ENCODE results near the gene PPP3CA. TPM values are rescaled to one million over a fixed set of nuclear protein-coding genes. Genes with fewer than 3 reads are reported as not detected.

The PPP3CA gene
- total RNA-seq, 1 donor from 2014 or later: 78.8 TPM

DNA sequence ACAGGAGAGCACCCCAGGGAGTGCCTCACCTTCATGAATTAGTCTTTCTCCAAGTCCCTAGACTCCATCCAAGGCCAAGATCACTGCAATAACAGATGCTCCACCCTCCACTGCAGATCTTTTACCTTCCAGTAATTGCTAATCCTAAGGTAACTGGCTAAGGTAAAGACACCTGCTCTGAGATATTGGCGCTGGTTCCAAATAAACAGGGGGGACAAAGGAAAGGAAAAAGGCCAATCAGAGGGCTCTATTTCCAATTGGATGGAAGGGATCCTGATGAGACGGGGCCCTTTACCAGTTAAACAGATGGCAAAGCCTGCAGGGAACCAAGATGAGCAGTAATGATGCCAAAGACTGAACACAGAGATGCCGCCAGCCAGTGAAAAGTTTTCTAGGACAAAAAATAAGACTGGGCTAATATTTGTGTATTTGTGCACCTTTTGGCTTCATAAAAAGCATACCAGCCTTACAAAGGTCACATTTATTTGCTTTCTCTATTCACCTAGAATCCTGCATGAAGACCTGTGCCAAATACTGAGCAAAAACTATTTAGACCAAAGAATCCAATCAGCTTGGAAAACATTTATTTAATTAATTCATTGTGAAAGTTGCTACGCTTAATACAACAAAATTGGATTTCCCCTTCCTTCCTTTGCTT lies 148.5 kb downstream of the PPP3CA start:
- ATAC-seq (ENCODE audit: low read depth): no peak

DNA sequence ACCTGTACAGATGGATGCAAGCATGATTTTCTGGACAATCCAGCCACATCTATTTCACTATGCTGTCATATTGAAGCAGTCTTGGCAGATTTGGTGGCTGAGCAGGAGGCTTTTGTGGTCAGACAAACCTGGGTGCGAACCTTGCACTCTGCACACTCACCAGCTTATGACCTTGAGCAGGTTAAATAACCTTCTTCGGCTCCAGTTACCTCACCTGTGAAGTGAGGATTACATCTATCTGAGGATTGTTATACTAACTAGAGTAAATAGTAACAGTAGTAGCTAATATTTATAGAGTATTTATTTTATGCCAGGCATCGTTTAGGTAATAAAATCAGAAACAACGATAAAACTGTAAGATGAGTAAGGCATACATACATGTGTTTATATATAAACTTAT lies 150.0 kb downstream of the PPP3CA start:
- ChIA-PET POLR2A (interaction anchor here (0.8 kb wide), 1 partner anchor 25 kb away, joined by 4 read pairs; no protein-coding TSS in a partner anchor), CTCF (no interaction called here)
- no peak overlapping the region for H3K27ac Mint-ChIP-seq

More for the DNA sequence above, 148.5 kb downstream of the PPP3CA start:
- ChIA-PET POLR2A (interaction anchor here (1.3 kb wide), 1 partner anchor 13 kb away, joined by 3 read pairs; no protein-coding TSS in a partner anchor), CTCF (no interaction called here)
- TF ChIP-seq, protein P1, sequence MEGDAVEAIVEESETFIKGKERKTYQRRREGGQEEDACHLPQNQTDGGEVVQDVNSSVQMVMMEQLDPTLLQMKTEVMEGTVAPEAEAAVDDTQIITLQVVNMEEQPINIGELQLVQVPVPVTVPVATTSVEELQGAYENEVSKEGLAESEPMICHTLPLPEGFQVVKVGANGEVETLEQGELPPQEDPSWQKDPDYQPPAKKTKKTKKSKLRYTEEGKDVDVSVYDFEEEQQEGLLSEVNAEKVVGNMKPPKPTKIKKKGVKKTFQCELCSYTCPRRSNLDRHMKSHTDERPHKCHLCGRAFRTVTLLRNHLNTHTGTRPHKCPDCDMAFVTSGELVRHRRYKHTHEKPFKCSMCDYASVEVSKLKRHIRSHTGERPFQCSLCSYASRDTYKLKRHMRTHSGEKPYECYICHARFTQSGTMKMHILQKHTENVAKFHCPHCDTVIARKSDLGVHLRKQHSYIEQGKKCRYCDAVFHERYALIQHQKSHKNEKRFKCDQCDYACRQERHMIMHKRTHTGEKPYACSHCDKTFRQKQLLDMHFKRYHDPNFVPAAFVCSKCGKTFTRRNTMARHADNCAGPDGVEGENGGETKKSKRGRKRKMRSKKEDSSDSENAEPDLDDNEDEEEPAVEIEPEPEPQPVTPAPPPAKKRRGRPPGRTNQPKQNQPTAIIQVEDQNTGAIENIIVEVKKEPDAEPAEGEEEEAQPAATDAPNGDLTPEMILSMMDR (IDR thresholded peaks at IDR 0.05): no peak
- Mint-ChIP-seq H3K9me3 (no peaks in the 10 kb centered on the region), H3K27me3 (no peaks in the 10 kb centered on the region), H3K4me1 (peaks cover 60% of the 10 kb centered on the region), H3K27ac (peak overlapping the region; percentile 78), H3K4me3 (peak overlapping the region; percentile 0), H3K36me3 (ENCODE audit: low read depth) (peaks cover 18% of the 10 kb centered on the region)
- DNase-seq: no peak
- intact Hi-C loops (cut with micrococcal nuclease): loop anchor here (1.0 to 2.0 kb wide), 2 partner anchors 8 to 16 kb away; no protein-coding TSS in a partner anchor

DNA sequence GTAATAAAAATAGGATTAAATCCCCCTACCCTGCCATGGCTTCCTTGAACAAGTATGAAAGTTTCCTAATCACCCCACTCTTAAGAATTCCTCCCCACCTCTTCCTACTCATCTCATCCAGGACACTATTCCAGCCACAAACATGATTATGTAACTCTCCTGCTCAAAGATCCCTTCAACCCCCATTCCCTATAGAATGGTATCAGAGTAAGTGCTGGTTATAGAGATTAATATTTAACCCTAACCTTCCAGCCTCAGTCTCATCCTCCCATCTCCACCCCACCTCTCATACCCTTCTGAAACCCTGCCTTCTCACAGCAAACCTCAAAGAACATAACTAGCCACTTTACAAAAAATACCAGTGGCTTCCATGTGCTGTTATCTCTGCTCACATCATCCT lies 155.1 kb downstream of the PPP3CA start:
- intact Hi-C loops (cut with micrococcal nuclease): loop anchor here (2.0 kb wide), 1 partner anchor 15 kb away; no protein-coding TSS in a partner anchor
- no peaks in the 10 kb centered on the region for H3K9me3 Mint-ChIP-seq
- no peak for ATAC-seq (ENCODE audit: low read depth)
- POLR2A ChIA-PET: no interaction called here
- H3K27ac Mint-ChIP-seq: peak overlapping the region; percentile 0
- no peak for DNase-seq
- CTCF ChIA-PET: no interaction called here
- H3K36me3 Mint-ChIP-seq (ENCODE audit: low read depth): peaks cover 44% of the 10 kb centered on the region
- no peaks in the 10 kb centered on the region for H3K27me3 Mint-ChIP-seq
- TF ChIP-seq, protein P1 (IDR thresholded peaks at IDR 0.05): no peak
- H3K4me1 Mint-ChIP-seq: peaks cover 46% of the 10 kb centered on the region
- H3K4me3 Mint-ChIP-seq: no peak overlapping the region

More for the DNA sequence above, 150.0 kb downstream of the PPP3CA start:
- Mint-ChIP-seq H3K9me3 (no peaks in the 10 kb centered on the region), H3K36me3 (ENCODE audit: low read depth) (peaks cover 26% of the 10 kb centered on the region), H3K4me3 (no peak overlapping the region), H3K4me1 (peaks cover 60% of the 10 kb centered on the region), H3K27me3 (no peaks in the 10 kb centered on the region)
- no peak for ATAC-seq (ENCODE audit: low read depth)
- TF ChIP-seq, protein P1 (IDR thresholded peaks at IDR 0.05): no peak
- intact Hi-C loops (cut with micrococcal nuclease): no loop called here
- no peak for DNase-seq

DNA sequence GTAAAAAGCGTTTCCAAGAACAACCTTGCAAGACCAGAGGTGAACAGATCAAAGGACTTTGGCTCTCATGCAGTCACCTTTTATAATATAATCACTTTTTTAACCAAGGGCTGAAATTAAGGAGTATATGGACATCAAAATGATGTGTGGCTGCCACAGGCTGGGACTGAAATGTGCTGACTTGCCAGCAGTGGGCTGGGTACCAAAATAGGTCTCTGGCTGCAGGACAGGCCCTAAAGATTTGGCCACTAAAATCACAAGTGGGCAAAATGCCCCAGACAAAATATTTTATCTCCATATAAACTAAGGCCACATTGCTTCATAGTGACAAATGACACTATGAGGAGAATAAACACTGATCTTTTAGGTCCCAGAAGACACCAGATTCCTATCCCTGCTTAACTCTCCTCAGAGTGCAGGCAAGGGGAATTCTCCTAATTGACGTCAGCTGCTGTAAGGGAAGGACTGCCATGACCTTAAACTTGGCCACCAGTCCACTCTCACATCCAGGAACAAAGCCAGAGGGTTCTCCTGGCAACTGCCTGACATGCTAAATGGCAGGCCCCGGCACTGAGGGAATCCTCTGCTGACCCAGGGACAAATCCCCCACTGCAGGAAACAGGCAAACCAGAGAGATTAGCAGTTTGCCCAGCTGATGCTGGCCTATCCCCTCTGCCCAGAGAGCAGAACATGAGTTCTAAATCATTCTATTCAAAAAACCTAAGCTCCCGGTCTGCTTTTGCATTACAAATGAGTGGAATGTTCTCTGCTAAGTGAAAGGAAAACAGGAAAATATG lies 155.8 kb downstream of the PPP3CA start:
- no peak for DNase-seq
- ChIA-PET CTCF (no interaction called here), POLR2A (no interaction called here)
- ATAC-seq (ENCODE audit: low read depth): no peak
- peak overlapping the region; percentile 50 for H3K27ac Mint-ChIP-seq
- H3K4me3 Mint-ChIP-seq: no peak overlapping the region
- peaks cover 47% of the 10 kb centered on the region for H3K4me1 Mint-ChIP-seq
- H3K36me3 Mint-ChIP-seq (ENCODE audit: low read depth): peaks cover 44% of the 10 kb centered on the region
- TF ChIP-seq, protein P1 (IDR thresholded peaks at IDR 0.05): no peak
- H3K27me3 Mint-ChIP-seq: no peaks in the 10 kb centered on the region
- no peaks in the 10 kb centered on the region for H3K9me3 Mint-ChIP-seq
- intact Hi-C loops (cut with micrococcal nuclease): loop anchor here (1.0 to 2.0 kb wide), 2 partner anchors 8 to 15 kb away; no protein-coding TSS in a partner anchor

DNA sequence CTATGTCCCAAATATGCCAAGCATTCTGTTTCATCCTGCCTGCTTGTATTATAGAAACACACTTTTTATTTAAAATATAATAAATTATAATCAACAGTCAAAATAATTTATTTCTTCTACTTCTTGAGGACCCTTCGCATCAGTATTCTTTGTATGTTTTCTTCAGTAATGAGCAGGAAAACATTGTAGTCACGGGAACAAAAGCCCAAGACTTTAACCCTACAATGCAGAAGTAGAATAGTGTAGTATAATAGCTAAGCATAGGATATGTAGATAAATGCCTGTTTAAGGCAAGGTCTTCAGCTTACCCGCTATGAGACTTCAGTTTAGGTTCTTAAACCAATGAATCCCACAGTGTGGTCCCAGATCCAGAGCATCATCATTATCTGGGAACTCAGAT lies 156.6 kb downstream of the PPP3CA start:
- intact Hi-C loops (cut with micrococcal nuclease): loop anchor here (1.0 kb wide), 1 partner anchor 9 kb away; no protein-coding TSS in a partner anchor
- ATAC-seq (ENCODE audit: low read depth) (no peak), DNase-seq (no peak)
- Mint-ChIP-seq H3K4me3 (no peak overlapping the region), H3K27me3 (no peaks in the 10 kb centered on the region), H3K4me1 (peaks cover 48% of the 10 kb centered on the region), H3K36me3 (ENCODE audit: low read depth) (peaks cover 36% of the 10 kb centered on the region), H3K27ac (no peak overlapping the region), H3K9me3 (no peaks in the 10 kb centered on the region)
- TF ChIP-seq, protein P1 (IDR thresholded peaks at IDR 0.05): no peak
- ChIA-PET POLR2A (no interaction called here), CTCF (no interaction called here)
